ENCODE results near the gene GABRD. TPM values are rescaled to one million over a fixed set of nuclear protein-coding genes. Genes with fewer than 3 reads are reported as not detected.

Gene GABRD
- total RNA-seq, 1 experiment from 2014 or later = 0.26 TPM

GRCh38 chr1:2076826-2077225 lies 57.7 kb downstream of the GABRD start:
- no peak for DNase-seq (ENCODE audit: low spot score)

- DNase-seq (ENCODE audit: low spot score) = no peak
Observed at GRCh38 chr1:2078170-2078569, 59.0 kb downstream of the GABRD start.

- DNase-seq (ENCODE audit: low spot score) = no peak
Observed at GRCh38 chr1:2079396-2080085, 60.4 kb downstream of the GABRD start.

- no peak for DNase-seq (ENCODE audit: low spot score)
Observed at GRCh38 chr1:2080140-2080539, 61.0 kb downstream of the GABRD start.

Other genes starting within 250 kb of the GABRD start
- 28.4 and 31.5 TPM in 2 replicates for gene NADK, start 240.9 kb upstream of the GABRD start, total RNA-seq (2014; rRNA removed; shearing (Covaris generic))
- 39.2 and 44.0 TPM in 2 replicates for gene GNB1, start 128.3 kb upstream of the GABRD start, total RNA-seq (2014; rRNA removed; shearing (Covaris generic))
- not detected in 2 replicates for gene CALML6, start 104.1 kb upstream of the GABRD start, total RNA-seq (2014; rRNA removed; shearing (Covaris generic))
- not detected in 2 replicates for gene TMEM52, start 100.1 kb upstream of the GABRD start, total RNA-seq (2014; rRNA removed; shearing (Covaris generic))
- not detected in 2 replicates for gene CFAP74, start 15.6 kb upstream of the GABRD start, total RNA-seq (2014; rRNA removed; shearing (Covaris generic))
- 1.6 and 2.1 TPM in 2 replicates for gene PRKCZ, start 31.1 kb downstream of the GABRD start, total RNA-seq (2014; rRNA removed; shearing (Covaris generic))
- gene FAAP20, start 175.4 kb downstream of the GABRD start, total RNA-seq (2014; rRNA removed; shearing (Covaris generic)) = 18.6 and 34.6 TPM in 2 replicates
- gene SKI, start 209.0 kb downstream of the GABRD start, total RNA-seq (2014; rRNA removed; shearing (Covaris generic)) = 4.1 and 14.8 TPM in 2 replicates

Data from A172 (cell line).